Activated naive CD8-positive, alpha-beta T cell treated with anti-CD3 and anti-CD28 coated beads, Interleukin-2, amount 50 U/mL, for 16 hours (primary cell): ENCODE data around the gene ETV1.
"Not testable (repeated sequence)": the region's sequence is repeated elsewhere in the genome, so short reads cannot be mapped to it uniquely, and the experiment has no call there.

ENCODE experiments used
- DNase-seq: peaks from one replicate; pipeline ENCODE4 v3.0.0-alpha.2; 2020; ENCODE audit warnings: low read depth, low spot score

The ETV1 gene

GRCh38 chr7:13933091-13933490 lies 56.4 kb downstream of the ETV1 start:
- DNase-seq: no peak

DNA sequence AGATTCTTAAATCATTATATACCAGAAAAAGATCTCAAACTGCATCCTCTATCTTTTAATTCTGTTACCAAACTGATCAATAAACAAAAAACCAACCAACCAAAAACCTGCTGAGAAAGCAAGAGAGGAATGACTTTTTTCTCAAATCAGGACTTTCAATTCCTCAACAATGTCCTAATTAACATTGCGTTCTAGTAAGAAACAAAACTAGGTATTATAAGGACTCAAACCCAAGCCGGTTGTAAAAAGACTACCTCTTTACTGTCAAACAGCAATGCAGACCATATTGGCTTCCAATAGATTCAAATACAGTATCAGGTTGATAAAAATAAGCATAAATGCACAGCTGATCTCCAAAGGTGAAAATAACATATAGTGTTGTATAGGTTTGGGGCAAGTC lies 57.3 kb downstream of the ETV1 start:
- DNase-seq: no peak

- DNase-seq: no peak
Measured at GRCh38 chr7:13921062-13921461, 68.4 kb downstream of the ETV1 start.

DNA sequence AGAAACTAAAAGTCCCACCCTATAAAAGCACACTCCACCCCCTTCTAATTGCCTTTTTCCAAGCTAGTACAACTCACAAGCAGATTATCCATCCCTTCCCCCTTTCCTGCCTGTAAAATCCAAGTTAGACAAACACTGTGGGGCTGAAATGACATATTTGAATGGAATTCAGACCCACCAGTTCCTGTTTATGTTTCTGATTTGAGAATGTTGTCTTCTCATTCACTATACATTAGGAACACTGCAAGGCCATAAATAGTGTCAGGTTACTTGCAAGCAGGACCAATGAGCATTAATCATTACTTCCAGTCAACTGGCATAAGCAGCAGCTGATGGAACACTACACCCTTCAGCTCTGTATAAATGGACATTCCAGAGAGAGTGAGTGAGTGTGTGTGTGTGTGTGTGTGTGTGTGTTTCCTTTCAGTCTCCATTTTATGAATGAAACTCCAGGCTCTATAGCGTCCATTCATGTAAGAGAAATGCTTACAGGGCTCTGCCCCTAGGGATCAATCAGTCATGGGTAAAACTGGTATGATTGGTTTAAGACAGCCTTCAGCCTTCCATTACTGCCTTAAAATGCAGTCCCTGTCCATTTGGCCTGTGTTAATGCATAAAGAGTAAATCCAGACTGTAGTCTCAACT lies 69.3 kb downstream of the ETV1 start:
- no peak for DNase-seq

DNA sequence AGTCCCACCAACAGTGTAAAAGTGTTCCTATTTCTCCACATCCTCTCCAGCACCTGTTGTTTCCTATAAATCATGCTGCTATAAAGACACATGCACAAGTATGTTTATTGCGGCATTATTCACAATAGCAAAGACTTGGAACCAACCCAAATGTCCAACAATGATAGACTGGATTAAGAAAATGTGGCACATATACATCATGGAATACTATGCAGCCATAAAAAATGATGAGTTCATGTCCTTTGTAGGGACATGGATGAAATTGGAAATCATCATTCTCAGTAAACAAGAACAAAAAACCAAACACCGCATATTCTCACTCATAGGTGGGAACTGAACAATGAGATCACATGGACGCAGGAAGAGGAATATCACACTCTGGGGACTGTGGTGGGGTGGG lies 71.1 kb downstream of the ETV1 start:
- not testable (repeated sequence) for DNase-seq

GRCh38 chr7:13917103-13917502 lies 72.4 kb downstream of the ETV1 start:
- DNase-seq: not testable (repeated sequence)

GRCh38 chr7:13915891-13916290 lies 73.6 kb downstream of the ETV1 start:
- DNase-seq: no peak

GRCh38 chr7:13912715-13913278 lies 76.7 kb downstream of the ETV1 start:
- DNase-seq: no peak

- DNase-seq: no peak
Measured at GRCh38 chr7:13911909-13912308, 77.6 kb downstream of the ETV1 start.

- DNase-seq: no peak
Measured at GRCh38 chr7:13910805-13911551, 78.5 kb downstream of the ETV1 start.

DNA sequence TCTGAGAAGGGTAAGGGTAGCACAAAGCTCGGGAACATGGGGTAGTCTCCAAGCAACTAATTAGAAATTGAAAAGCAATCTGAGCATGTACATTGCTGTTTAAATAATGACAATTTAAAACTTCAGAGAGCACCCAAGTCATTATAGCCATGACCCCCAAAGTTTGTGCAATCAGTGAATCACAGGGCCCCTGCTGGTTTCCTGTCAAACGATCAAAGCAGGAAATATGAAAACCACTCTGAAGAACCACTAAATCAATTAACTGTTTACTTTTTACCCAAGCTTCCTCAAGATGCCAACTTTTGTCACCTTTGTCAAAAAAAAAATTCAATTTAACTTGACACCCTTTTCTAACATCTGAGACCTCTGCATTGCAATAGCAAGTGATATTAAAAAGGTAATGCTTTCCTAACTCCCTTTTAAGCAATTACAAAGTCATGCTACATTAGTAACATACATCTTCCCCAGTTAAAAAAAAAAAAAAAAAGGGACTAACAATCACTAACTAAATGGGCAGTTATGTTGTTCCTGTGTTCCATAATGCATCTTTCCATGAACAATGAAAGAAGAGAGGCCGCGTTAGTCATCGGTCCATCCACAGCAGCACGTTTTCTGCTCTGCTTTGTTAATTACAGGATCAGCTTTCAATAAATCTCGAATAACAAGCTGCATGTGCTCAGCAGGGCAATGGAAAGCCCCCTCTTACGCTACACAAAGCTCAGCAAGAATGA lies 80.6 kb downstream of the ETV1 start:
- no peak for DNase-seq

DNA sequence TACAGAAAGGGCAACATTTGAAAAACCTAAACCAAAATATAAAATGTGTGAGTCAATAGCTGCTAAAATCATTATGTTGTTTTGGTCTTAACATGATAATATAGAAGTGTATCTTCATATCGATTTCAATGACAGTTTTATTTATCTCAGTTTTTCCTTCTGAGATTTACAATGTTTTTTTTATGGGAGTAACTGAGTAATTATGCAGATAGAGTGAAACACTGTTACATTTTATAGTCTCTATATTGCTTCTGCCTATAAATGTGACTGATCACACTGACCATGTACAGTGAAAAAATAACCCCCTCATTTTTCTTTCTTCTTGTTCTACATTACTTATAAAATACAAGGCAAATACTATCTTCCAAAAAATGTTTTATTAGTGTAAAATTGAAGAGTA lies 81.6 kb downstream of the ETV1 start:
- DNase-seq: no peak

GRCh38 chr7:13904689-13905088 lies 84.8 kb downstream of the ETV1 start:
- DNase-seq: no peak

DNA sequence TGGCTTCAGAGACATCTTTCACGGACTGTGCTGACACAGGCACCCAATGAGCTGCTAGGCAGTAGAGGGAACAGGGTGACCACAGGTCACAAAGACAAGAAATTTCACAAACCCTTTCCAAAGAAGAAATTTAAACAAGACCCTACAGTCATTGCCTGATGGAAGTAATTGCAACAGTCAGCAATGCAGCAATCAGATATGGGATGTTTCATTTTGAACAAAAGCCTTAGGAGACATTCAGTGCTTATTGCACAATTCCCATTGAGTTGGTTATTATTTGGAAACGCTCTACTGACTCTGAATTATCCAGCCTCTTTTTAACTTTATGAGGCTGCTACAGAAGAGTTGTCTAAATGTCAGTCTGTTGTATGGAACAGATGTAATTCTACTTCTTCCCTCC lies 85.5 kb downstream of the ETV1 start:
- no peak for DNase-seq

DNA sequence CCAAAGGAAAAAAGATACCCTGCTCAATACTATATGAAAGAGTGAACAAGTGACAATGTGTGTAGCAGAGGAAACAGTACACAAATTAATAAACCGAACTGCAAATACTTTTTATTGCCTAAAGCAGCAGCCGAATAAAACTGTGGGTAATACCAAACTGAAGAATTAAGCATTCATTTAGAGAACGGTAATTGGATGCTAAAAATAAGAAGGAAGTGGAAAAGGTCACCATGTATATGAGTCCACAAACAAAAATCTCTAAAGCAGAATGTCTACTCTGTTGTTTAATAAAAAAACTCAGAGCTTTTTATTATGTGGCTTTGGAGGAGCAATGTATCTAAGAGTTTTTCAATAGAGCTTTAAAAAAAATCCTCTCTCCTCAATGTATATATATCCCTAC lies 87.9 kb downstream of the ETV1 start:
- DNase-seq: no peak

- no peak for DNase-seq
Measured at GRCh38 chr7:13898957-13899670, 90.4 kb downstream of the ETV1 start.

DNA sequence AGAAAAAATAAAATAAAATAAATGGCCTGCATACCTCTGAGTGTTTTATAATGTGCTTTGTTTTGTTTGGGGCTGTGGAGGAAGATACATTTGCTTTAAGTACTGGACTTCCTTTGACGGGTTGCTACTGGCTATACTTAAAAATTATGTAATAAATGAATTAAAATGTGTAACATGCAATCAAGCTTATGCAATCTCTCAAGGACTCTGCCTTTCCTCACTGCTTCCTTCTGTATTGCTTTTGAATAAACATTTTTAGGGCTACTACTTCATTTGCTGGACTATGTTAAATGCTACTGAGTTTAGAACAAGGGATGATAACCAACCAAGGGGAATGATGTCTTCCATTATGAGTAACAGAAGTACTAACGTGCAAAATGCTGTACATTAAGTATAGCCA lies 91.6 kb downstream of the ETV1 start:
- DNase-seq: no peak

DNA sequence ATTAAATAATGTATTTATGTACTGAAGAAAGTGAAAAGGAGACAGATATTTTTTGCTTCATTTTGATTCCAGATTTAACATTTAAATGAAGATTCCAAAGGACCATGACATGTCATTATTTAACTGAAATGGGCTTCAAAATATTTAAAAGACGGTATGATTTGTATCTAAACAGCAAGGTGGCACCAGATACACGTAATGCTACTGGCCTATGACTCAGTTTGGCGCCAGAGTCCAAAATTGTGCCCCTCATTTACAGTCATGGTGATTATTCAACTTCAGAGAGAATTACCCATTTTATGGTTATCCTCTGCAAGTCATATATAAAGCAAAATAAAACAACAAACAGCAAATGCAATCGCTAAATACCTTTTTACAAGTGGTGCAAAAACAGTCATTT lies 94.5 kb downstream of the ETV1 start:
- no peak for DNase-seq

GRCh38 chr7:13894377-13894776 lies 95.1 kb downstream of the ETV1 start:
- no peak for DNase-seq

GRCh38 chr7:13890793-13891192 lies 98.7 kb downstream of the ETV1 start:
- DNase-seq: no peak

GRCh38 chr7:13886356-13886755 lies 103.1 kb downstream of the ETV1 start:
- no peak for DNase-seq

DNA sequence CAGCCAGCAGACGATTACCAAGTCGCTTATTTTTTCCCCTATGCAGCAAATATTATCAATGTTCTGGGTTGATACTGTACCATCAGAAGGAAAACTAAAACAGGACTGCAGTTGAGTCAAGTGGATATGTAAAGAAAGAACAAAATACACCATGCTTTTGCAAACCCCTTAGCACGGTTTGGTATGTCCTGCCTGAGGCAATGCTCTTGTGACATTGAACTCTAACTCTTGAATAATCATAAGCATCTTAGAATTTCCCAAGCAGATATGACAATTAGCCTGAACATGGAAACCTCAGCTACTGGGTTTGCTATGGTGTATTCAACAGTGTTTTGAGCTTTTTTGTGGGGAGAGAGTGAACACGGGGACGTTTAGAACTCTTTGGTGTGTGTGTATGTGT lies 107.4 kb downstream of the ETV1 start:
- DNase-seq: no peak
